GM21515 (cell line): ENCODE data around the gene SP1.
A peak's percentile ranks its signal among the peaks of the same experiment; 100 is the strongest.
"Not testable (repeated sequence)": the region's sequence is repeated elsewhere in the genome, so short reads cannot be mapped to it uniquely, and the experiment has no call there.

Source experiments
- ATAC-seq: cut with Tn5 transposase; IDR thresholded peaks from one replicate; pipeline ENCODE4 v1.9.1; 2021; ENCODE audit not compliant: unreplicated experiment

The SP1 gene

GRCh38 chr12:53380104-53380793 is at the start of gene SP1:
TSS of gene SP1 (plus strand) at chr12:53380176. CDS start at chr12:53380292, 116 bp downstream.
- ATAC-seq, result peak; percentile 43

- no peak for ATAC-seq
Observed at GRCh38 chr12:53330671-53331070, 49.3 kb upstream of the SP1 start.

- ATAC-seq, result not testable (repeated sequence)
Observed at GRCh38 chr12:53332339-53332738, 47.6 kb upstream of the SP1 start.

- ATAC-seq, result no peak
Observed at GRCh38 chr12:53332744-53333143, 47.2 kb upstream of the SP1 start.

GRCh38 chr12:53333289-53333688 is 46.7 kb upstream of the SP1 start:
- ATAC-seq, result no peak

GRCh38 chr12:53333845-53334244 is 46.1 kb upstream of the SP1 start:
- ATAC-seq, result no peak

GRCh38 chr12:53334822-53335221 is 45.2 kb upstream of the SP1 start:
- no peak for ATAC-seq

- no peak for ATAC-seq
Observed at GRCh38 chr12:53336181-53336681, 43.7 kb upstream of the SP1 start, which contains the start of gene SP7. TSS of gene SP7 (minus strand) at chr12:53336354. CDS start at chr12:53335646, 708 bp downstream.

GRCh38 chr12:53338017-53338416 is 42.0 kb upstream of the SP1 start:
- ATAC-seq, result no peak

- ATAC-seq, result no peak
Observed at GRCh38 chr12:53338916-53339315, 41.1 kb upstream of the SP1 start.

GRCh38 chr12:53340398-53340797 is 39.6 kb upstream of the SP1 start:
- no peak for ATAC-seq

- ATAC-seq, result no peak
Observed at GRCh38 chr12:53343449-53343848, 36.5 kb upstream of the SP1 start.

- no peak for ATAC-seq
Observed at GRCh38 chr12:53343969-53344368, 36.0 kb upstream of the SP1 start.

GRCh38 chr12:53344487-53344823 is 35.5 kb upstream of the SP1 start:
- ATAC-seq, result no peak

- ATAC-seq, result peak; percentile 62
Observed at GRCh38 chr12:53344824-53345485, 35.0 kb upstream of the SP1 start.

- no peak for ATAC-seq
Observed at GRCh38 chr12:53345486-53346188, 34.3 kb upstream of the SP1 start.

- ATAC-seq, result no peak
Observed at GRCh38 chr12:53346491-53346890, 33.5 kb upstream of the SP1 start.

GRCh38 chr12:53347905-53348304 is 32.1 kb upstream of the SP1 start:
- ATAC-seq, result no peak

- ATAC-seq, result peak; percentile 85
Observed at GRCh38 chr12:53352331-53353256, 27.4 kb upstream of the SP1 start.

GRCh38 chr12:53353257-53353655 is 26.7 kb upstream of the SP1 start:
- ATAC-seq, result no peak

GRCh38 chr12:53355121-53355520 is 24.9 kb upstream of the SP1 start:
- no peak for ATAC-seq
